Retinal pigment epithelial cell (primary cell): ENCODE results near the gene MAST4.

ENCODE experiments used
- DNase-seq: peaks from one replicate; pipeline ENCODE4 v3.0.0-alpha.2; 2010; ENCODE audit warnings: low read depth
- H3K4me3 ChIP-seq: 2 replicates; pipeline ENCODE4 v1.5.1; 2011; ENCODE audit warnings: mild to moderate bottlenecking, low read length, control low read depth, moderate library complexity
- CTCF ChIP-seq: conservative IDR thresholded peaks from 2 replicates; pipeline ENCODE4 v1.5.1; 2011; ENCODE audit warnings: low read depth, low read length, control low read depth, inconsistent platforms

Gene MAST4

GRCh38 chr5:66595756-66596635, at the start of gene MAST4:
Gene MAST4 (plus strand): TSS chr5:66596393. CDS start chr5:66596656, 263 bp downstream.
- H3K4me3 ChIP-seq = peak within 1 kb of the TSS; percentile 58
- DNase-seq = peak; percentile 43

GRCh38 chr5:66546541-66546940, 49.7 kb upstream of the MAST4 start:
- TF ChIP-seq CTCF = no peak
- H3K4me3 ChIP-seq = no peak overlapping the region
- no peak for DNase-seq

More at GRCh38 chr5:66595756-66596635, at the start of gene MAST4:
- no peak for TF ChIP-seq CTCF

GRCh38 chr5:66551338-66551737, 44.9 kb upstream of the MAST4 start:
- TF ChIP-seq CTCF = no peak
- H3K4me3 ChIP-seq = no peak overlapping the region
- DNase-seq = no peak

GRCh38 chr5:66551945-66552344, 44.2 kb upstream of the MAST4 start:
- H3K4me3 ChIP-seq = no peak overlapping the region
- TF ChIP-seq CTCF = no peak
- DNase-seq = no peak

- no peak for DNase-seq
- no peak overlapping the region for H3K4me3 ChIP-seq
- no peak for TF ChIP-seq CTCF
Observed at GRCh38 chr5:66553368-66553912, 42.8 kb upstream of the MAST4 start.

GRCh38 chr5:66553916-66554575, 42.1 kb upstream of the MAST4 start:
- H3K4me3 ChIP-seq = no peak overlapping the region
- TF ChIP-seq CTCF = no peak
- no peak for DNase-seq

- no peak for TF ChIP-seq CTCF
- no peak overlapping the region for H3K4me3 ChIP-seq
- no peak for DNase-seq
Observed at GRCh38 chr5:66554884-66555283, 41.3 kb upstream of the MAST4 start.
